Measurements from ENCODE around the gene CTBP2. TPM values are rescaled to one million over a fixed set of nuclear protein-coding genes. Genes with fewer than 3 reads are reported as not detected.

Gene CTBP2
- total RNA-seq, 1 experiment from 2014 or later = 212 TPM

- Histone ChIP-seq H4K20me1 (ENCODE audit: control insufficient read depth, insufficient read depth, insufficient read length) (no peaks in the 10 kb centered on the region), H2BK120ac (ENCODE audit: low read depth, low read length, poor library complexity, severe bottlenecking) (no peak overlapping the region), H4K91ac (ENCODE audit: insufficient read length, low read depth, low read length) (no peak overlapping the region), H2BK15ac (ENCODE audit: low read depth, low read length) (no peak overlapping the region), H3K18ac (ENCODE audit: insufficient read length, low read depth, low read length) (no peak overlapping the region), H3K23me2 (ENCODE audit: insufficient read length, low read depth, low read length, poor library complexity, severe bottlenecking) (no peaks in the 10 kb centered on the region), H3K56ac (ENCODE audit: insufficient read length, low read depth, low read length) (no peak overlapping the region), H2AFZ (ENCODE audit: low read length) (no peak overlapping the region), H3K4me2 (ENCODE audit: insufficient read depth, insufficient read length, low read length) (no peak overlapping the region), H4K5ac (ENCODE audit: insufficient read length, low read depth, low read length) (no peak overlapping the region), H2BK5ac (ENCODE audit: insufficient read length, low read length) (no peak overlapping the region), H3K79me2 (ENCODE audit: insufficient read depth, low read length) (peaks cover 41% of the 10 kb centered on the region; the same call in 1 of the 2 replicates), H3K14ac (ENCODE audit: insufficient read depth, low read length) (no peak overlapping the region), H3K27me3 (ENCODE audit: insufficient read depth, low read length) (no peaks in the 10 kb centered on the region), H3K9me3 (ENCODE audit: control insufficient read depth, low read depth, low read length) (no peaks in the 10 kb centered on the region), H3K79me1 (ENCODE audit: insufficient read depth, low read depth, low read length, poor library complexity, severe bottlenecking) (peaks cover 13% of the 10 kb centered on the region), H3T11ph (ENCODE audit: low read length) (no peak overlapping the region), H3K4me1 (ENCODE audit: insufficient read depth, low read length) (peaks cover 13% of the 10 kb centered on the region), H3K9ac (ENCODE audit: extremely low read depth, insufficient read length, low read length) (no peak overlapping the region), H3K23ac (ENCODE audit: insufficient read length, low read depth, low read length) (no peak overlapping the region), H2BK20ac (ENCODE audit: low read depth, low read length, poor library complexity, severe bottlenecking) (no peak overlapping the region), H2BK12ac (ENCODE audit: insufficient read length, low read depth, low read length) (no peak overlapping the region), H3K27ac (ENCODE audit: insufficient read length, low read depth, low read length) (no peak overlapping the region), H3K4ac (ENCODE audit: low read depth, low read length) (no peak overlapping the region), H4K8ac (replicated peaks; ENCODE audit: insufficient read length, low read depth, low read length) (no peak overlapping the region), H2AK5ac (ENCODE audit: insufficient read length, low read length) (no peak overlapping the region)
- Mint-ChIP-seq H3K36me3 (ENCODE audit: insufficient read depth in 1 of 3, low read depth in 3 of 3) (peaks cover 43 to 80% (median 74%) of the 10 kb centered on the region in 3 experiments; a peak in 6 of 7 replicates), H3K9me3 (no peaks in the 10 kb centered on the region), H3K27ac (peak overlapping the region in 2 of 3 experiments; percentile 5 to 85; a peak in 3 of 7 replicates), H3K4me1 (peaks cover 67 to 76% of the 10 kb centered on the region in 2 experiments), H3K27me3 (ENCODE audit: low read depth) (no peaks in the 10 kb centered on the region), H3K4me3 (no peak overlapping the region)
- no peak for TF ChIP-seq CTCF (conservative IDR thresholded peaks at IDR 0.05)
- WGBS (ENCODE audit: extremely low coverage, insufficient read length, low lambda C conversion rate) = no CpG with 5 or more reads among the region's 11 CpGs
- no peak for DNase-seq
Measured at GRCh38 chr10:125035136-125035535, 125.2 kb downstream of the CTBP2 start.
